ENCODE results near the gene TTC32.
A peak's percentile ranks its signal among the peaks of the same experiment; 100 is the strongest.

Gene TTC32

DNA sequence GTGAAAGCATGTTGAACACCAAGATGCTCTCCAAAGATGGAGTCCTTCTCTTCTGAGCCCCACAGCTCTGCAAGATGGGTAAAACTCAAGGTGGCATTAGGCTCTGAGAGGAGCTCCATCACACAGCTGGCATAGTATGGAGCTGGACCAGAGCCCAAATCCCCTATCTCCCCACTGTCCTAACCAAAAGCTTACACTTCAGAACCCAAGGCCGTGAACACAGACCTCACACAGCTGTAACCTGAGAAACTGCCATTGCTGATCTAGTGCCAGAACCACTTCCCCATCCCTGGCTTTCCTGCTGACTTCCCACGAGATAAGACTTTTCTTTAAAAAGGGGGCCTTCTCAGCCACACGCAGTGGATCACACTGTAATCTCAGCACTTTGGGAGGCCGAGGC, 25.0 kb downstream of the TTC32 start:
- no peak for DNase-seq (ENCODE audit: low read depth in 2 of 2)

DNA sequence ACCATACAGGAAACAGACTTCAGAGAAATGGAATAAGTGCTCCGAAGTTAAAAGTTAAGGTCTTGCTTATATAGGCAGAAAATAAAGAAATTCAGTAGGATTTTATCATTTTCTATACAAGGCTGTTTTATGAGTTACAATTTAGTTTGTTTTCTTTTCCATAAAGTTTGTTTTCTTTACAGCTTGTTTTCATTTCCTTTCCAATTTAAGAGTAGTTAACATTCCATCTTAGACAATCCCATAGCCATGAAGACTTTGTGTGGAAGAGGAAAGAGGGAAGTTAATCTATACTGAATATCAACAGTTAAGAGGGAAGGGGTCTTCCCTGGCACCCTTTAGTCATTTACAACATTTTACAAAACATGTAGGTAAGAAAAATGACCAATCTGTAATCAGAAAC, 26.5 kb downstream of the TTC32 start:
- no peak for DNase-seq (ENCODE audit: low read depth in 2 of 2)

DNA sequence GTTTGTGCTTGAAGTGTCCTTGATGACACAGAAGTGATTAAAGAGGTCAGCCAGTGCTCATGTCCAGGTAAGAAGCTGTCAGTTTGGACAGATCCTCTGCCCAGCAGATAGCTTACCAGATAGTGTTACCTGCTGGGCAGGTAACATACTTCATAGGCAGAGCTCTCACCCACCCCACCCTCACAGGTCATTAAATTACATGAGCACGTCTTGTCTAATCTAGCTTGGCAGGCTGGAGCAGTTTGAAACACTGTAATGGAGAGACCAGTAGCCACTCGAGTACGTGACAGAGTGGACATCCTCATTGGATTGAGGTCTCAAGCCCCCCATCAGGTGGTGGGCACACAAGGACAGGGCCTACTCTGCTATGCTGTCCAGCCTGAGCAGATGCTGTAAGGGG, 27.1 kb downstream of the TTC32 start:
- DNase-seq (ENCODE audit: low read depth in 2 of 2) = no peak

DNA sequence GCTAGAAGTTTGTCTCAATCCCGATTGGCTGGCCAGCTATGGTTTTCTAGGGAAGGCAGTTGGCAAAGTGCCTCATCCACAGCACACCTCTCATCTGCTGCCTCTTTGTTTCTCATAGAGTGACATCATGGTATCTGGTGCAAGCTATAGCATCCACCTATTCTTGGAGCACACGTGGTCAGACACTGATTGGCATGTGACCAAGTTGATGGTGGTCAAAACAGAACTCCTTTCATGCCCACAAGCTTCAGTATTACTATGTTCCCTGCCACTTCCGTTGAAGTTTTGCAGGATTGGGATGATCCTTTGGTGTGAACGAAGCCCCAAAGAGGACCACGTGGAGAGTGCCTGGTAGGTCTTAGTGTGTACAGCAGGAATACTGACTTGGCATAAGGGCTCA, 28.8 kb downstream of the TTC32 start:
- DNase-seq (ENCODE audit: low read depth in 2 of 2) = no peak

- no peak for DNase-seq (ENCODE audit: low read depth in 2 of 2)
Measured at GRCh38 chr2:19872302-19872701, 29.5 kb downstream of the TTC32 start.

DNA sequence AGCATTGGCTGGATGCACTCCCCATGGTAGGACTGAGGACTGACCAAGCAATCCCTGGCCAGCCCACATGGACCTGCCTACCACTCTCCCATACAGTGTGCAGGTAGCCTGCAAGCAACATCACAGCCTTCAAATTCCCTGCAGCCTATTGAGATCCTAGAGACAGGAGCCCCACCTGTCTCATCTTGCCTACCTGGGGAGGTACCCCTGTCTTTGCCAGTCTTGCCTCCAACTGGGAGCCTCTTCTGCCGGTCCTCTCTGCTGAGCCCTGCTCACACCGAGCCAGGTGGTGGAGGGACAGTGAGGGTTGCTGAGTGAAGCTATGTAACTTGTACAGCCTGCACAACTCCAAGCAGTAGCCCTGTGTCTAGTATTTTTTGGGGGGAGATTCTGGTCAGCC, 29.9 kb downstream of the TTC32 start:
- no peak for DNase-seq (ENCODE audit: low read depth in 2 of 2)

DNA sequence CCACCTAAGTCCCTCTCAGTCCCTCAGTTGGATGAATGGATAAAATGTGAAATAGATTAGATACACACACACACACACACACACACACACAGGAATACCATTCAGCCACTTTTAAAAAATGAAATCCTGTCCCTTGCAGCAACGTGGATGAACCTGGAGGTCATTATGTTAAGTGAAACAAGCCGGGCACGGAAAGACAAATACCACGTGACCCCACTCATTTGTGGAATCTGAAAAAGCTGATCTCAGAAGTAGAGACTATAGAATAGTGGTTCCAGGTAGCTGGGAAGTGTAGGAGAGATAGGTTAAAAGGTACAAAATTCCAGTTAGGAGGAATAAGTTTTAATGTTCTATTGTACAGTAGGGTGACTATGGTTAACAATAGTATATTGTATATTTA, 31.0 kb downstream of the TTC32 start:
- DNase-seq (ENCODE audit: low read depth in 2 of 2) = no peak

- DNase-seq (ENCODE audit: low read depth in 2 of 2) = peak; percentile 33 to 42
Measured at GRCh38 chr2:19868701-19869580, 32.8 kb downstream of the TTC32 start.

DNA sequence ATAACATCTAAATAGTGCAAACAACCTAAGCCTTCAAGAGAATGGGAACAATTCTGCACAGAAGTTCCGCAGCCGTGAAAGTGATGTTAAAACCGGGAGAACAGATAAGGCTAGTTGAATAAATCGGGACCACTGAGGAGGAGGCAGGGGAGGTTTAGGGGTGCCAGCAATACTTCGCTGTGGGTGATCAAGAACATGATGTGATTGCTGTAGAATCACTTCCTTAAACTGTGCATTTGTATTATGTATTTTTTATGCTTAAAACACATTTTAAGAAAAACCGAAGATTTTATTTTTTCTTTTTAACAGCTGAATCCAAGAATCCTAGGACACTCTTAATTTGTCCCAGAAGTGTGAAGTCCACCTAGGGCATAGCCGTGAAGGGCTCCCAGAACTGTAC, 33.6 kb downstream of the TTC32 start:
- no peak for DNase-seq (ENCODE audit: low read depth in 2 of 2)

DNA sequence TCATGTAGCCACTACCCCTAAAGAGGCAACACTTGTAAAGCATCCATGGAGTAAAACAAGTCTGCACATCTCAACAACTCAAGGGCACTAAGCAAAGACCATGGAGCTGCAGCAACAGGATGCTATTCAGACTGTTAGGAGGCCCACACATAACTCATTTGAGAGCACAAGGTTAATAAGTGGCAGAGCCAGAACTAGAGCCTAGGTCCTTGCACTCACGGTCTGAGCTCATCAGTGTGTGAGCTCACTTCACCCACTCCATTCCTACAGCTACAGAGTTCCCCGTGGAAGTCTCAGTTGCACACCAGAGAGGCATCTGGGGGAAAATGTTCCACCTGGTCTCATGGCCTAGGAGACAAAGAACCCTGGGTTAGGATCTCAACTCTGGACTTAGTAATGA, 35.0 kb downstream of the TTC32 start:
- no peak for DNase-seq (ENCODE audit: low read depth in 2 of 2)

DNA sequence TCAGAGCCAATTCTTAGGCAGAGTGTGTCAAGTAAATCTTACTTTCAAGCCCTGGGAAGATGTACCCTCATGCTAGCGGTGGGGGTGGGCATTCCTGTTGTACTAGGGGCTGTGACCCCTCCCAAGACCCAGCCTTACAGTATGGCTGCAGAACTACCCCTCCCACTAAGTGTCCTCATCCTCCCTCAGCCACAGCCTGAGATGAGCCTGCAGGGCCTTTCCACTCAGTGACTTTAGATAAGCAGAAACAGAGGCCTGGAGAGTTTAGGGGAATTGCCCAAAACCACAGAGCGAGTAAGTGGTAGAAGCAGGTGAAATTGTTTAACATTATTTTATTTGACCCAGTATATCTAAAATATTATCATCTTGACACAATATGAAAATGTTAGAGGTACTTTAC, 36.6 kb downstream of the TTC32 start:
- DNase-seq (ENCODE audit: low read depth in 2 of 2) = no peak

DNA sequence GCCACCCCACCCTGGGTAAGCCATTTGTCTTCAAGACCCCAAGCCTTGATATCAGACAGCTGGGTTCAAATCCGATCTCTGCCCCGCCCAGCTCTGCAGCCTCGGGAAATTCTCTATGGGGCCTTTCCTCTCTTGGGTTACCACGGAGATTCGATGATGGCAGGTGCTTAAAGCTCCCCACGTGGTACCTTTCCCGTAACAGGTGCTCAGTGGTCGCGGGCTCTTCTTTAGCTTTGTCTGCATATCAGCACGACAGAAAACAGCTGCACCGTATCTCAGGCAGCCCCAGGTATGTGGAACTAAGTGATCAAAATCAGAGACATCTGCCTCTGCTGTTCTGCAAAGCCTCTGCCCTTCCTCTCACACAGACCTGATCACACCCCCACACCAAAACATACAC, 37.4 kb downstream of the TTC32 start:
- no peak for DNase-seq (ENCODE audit: low read depth in 2 of 2)

GRCh38 chr2:19863303-19864041, 38.3 kb downstream of the TTC32 start:
- peak; percentile 21 to 22 for DNase-seq (ENCODE audit: low read depth in 2 of 2)

DNA sequence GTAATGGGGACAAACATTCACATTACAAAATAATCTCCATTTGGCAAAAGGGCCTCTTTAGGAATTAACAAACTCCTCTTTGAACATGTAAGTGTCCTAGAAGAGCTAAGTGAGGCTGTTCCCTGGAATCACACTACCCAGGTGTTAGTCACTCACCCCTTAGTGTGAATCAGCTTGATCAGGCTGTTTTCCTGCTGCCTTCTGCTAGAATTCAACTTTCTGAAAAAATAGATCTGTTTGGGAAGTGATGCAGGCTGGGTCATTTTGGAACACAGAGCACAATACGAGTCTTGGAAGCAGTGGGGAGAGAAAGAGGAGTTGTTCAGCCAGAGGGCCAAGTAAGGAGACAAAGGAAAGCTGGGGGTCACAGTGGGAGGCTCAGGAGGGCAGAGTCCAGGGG, 40.0 kb downstream of the TTC32 start:
- no peak for DNase-seq (ENCODE audit: low read depth in 2 of 2)

DNA sequence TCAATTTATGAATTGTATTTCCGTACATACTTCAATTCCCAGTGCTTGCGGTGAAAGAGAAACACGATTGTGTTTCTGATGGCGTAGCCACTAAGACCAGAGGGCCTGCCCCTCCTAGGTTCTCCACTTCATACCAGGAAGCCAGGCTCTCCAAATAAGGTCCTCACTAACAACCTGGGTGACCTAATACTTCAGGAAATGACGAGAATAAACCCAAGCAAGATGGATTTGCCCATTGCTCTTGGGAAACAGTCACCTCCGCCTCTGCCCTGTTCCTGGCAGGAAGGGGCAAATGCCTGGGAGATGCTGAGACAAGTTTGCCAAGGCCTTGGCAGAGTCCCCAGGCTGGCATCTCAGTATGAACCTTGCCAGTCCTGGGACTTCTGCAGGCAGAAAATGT, 41.8 kb downstream of the TTC32 start:
- no peak for DNase-seq (ENCODE audit: low read depth in 2 of 2)

GRCh38 chr2:19859565-19859964, 42.2 kb downstream of the TTC32 start:
- DNase-seq (ENCODE audit: low read depth in 2 of 2) = no peak

- no peak for DNase-seq (ENCODE audit: low read depth in 2 of 2)
Measured at GRCh38 chr2:19857806-19858205, 44.0 kb downstream of the TTC32 start.

DNA sequence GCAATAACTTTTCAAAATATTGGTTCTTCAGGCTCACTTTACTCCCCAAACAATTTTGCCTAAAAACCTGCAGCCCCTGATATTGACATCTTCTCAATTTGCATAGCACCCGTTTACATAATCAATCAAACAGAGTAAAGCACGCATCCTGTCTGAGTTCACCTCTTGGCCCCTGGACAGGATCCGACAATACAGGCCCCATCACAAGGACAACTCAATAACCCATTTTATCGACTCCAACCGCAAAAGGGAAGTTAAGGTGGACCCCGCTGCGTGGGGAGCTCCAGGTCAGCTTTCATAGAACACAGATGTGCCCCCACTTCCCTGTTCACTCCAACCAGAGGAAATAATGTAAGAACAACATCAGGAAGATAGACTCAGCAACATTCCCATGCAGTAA, 44.7 kb downstream of the TTC32 start:
- DNase-seq (ENCODE audit: low read depth in 2 of 2) = no peak

DNA sequence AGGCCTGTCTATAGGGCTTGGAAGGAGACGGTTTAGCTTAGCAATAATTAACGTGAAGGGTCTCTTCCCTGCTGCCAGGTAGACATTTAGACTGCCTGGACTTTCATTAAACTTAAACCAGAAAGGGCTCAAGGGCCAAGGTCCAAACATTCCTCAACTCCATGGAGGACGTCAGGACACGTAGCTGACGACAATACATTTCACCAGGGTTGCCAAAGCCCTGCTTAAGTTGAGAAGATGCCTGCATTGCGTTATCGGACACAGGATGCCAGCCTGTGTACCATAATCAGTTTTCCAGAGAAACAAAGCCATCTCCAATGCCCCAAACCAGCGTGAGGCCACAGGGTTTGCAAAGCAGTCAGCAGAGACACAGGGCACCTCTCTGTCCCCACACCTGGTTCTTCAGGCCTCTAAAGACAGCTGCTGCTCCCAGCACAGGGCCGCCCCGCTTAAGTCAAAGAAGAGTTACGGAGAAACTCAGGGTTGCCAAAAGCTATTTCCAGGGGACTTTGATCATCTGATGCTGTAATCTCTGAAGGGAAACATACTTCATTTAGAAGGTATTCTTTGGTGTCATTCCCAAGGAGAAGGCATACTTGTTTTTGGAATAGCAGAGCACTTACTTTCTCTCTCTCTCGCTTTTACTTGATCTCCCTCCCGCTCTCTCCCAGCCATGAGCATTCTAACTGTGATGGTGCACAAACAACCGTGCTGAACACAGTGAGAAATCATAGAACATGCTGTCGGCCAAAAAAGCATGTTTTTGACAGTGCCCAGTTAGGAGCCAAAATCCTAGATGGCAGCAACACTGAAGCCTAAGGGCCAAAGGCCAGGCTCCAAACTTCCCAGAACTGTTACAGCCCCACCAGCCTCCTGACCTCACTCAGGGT, 46.0 kb downstream of the TTC32 start:
- DNase-seq (ENCODE audit: low read depth in 2 of 2) = no peak

DNA sequence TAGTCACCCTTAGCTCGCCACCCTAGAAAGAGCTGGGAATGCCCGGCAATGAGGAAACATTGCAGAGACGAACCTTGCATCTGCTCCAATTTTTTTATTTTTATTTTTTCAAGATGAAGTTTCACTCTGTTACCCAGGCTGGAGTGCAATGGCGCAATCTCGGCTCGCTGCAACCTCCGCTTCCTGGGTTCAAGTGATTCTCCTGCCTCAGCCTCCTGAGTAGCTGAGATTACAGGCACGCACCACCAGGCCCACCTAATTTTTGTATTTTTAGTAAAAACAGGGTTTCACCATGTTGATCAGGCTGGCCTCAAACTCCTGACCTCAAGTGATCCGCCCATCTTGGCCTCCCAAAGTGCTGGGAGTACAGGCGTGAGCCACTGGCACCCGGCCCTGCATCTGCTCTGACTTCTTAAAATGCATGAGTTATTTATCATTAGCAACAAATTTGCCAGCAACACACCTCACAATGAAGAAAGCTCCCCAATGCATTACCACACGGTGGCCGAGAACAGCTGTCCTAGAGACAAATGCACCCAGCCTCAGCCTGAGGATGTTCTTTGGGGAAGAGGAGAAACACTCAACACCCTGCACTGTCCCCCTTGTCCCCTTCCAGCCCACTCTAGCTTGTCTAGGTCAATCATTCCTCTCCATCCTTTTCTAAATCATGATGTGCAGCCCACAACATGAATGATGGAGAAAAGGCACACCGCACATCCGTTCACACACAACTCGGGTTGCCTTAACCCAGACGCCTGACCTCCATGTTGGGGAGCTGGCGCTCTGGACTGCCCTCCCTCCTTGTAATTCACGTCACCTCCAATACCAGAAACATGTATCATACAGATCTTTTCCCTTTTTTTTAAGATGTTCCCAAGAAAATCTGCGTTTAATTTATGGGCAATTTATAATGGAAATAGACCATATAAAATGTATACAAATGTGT, 46.9 kb downstream of the TTC32 start:
- DNase-seq (ENCODE audit: low read depth in 2 of 2) = no peak

- no peak for DNase-seq (ENCODE audit: low read depth in 2 of 2)
Measured at GRCh38 chr2:19851116-19851695, 50.6 kb downstream of the TTC32 start.

Measured in stimulated activated CD8-positive, alpha-beta memory T cell treated with anti-CD3 and anti-CD28 coated beads, Interleukin-15, amount 100 ng/mL, for 4 hours (primary cell).